HG03378 (cell line): Measurements from ENCODE around the gene CSNK2B.
"Not testable (repeated sequence)": the region's sequence is repeated elsewhere in the genome, so short reads cannot be mapped to it uniquely, and the experiment has no call there.

ENCODE experiments used
- ATAC-seq: cut with Tn5 transposase; IDR thresholded peaks from one replicate; pipeline ENCODE4 v1.9.1; 2021; ENCODE audit warnings: mild to moderate bottlenecking, moderate library complexity; ENCODE audit not compliant: unreplicated experiment

Gene CSNK2B

GRCh38 chr6:31687860-31688693 is 22.2 kb downstream of the CSNK2B start:
- no peak for ATAC-seq

- ATAC-seq = no peak
Observed at GRCh38 chr6:31689249-31690110, 23.6 kb downstream of the CSNK2B start.

GRCh38 chr6:31690231-31691077 is 24.6 kb downstream of the CSNK2B start:
- no peak for ATAC-seq

- ATAC-seq = no peak
Observed at GRCh38 chr6:31691078-31691463, 25.2 kb downstream of the CSNK2B start.

- ATAC-seq = no peak
Observed at GRCh38 chr6:31691564-31692108, 25.8 kb downstream of the CSNK2B start.

GRCh38 chr6:31692353-31692752 is 26.5 kb downstream of the CSNK2B start:
- ATAC-seq = no peak

- ATAC-seq = no peak
Observed at GRCh38 chr6:31692886-31693285, 27.0 kb downstream of the CSNK2B start.

GRCh38 chr6:31693535-31693934 is 27.7 kb downstream of the CSNK2B start:
- no peak for ATAC-seq

- no peak for ATAC-seq
Observed at GRCh38 chr6:31697555-31697954, 31.7 kb downstream of the CSNK2B start.

- no peak for ATAC-seq
Observed at GRCh38 chr6:31700740-31701401, 35.0 kb downstream of the CSNK2B start.

GRCh38 chr6:31701666-31702404 is 36.0 kb downstream of the CSNK2B start:
- ATAC-seq = no peak

GRCh38 chr6:31702405-31702818 is 36.5 kb downstream of the CSNK2B start:
- ATAC-seq = no peak

- peak; percentile 80 for ATAC-seq
Observed at GRCh38 chr6:31702819-31703716, 37.2 kb downstream of the CSNK2B start, which contains the start of gene ABHD16A. ABHD16A (minus strand) TSS chr6:31703324; CDS start chr6:31703281, 43 bp downstream.

- ATAC-seq = no peak
Observed at GRCh38 chr6:31705931-31706330, 40.1 kb downstream of the CSNK2B start.

- ATAC-seq = no peak
Observed at GRCh38 chr6:31706599-31706998, 40.7 kb downstream of the CSNK2B start, which contains the start of gene LY6G6F. LY6G6F (plus strand) TSS chr6:31706866; CDS start chr6:31706907, 41 bp downstream.

- no peak for ATAC-seq
Observed at GRCh38 chr6:31707701-31708100, 41.8 kb downstream of the CSNK2B start.

GRCh38 chr6:31708224-31708623 is 42.3 kb downstream of the CSNK2B start:
- ATAC-seq = no peak

GRCh38 chr6:31709157-31709556 is 43.3 kb downstream of the CSNK2B start:
- not testable (repeated sequence) for ATAC-seq
